Retinal pigment epithelial cell (primary cell): ENCODE results near the gene CCDC137.

Experiments used
- DNase-seq: peaks from one replicate; pipeline ENCODE4 v3.0.0-alpha.2; 2010; ENCODE audit warnings: low read depth
- H3K4me3 ChIP-seq: 2 replicates; pipeline ENCODE4 v1.5.1; 2011; ENCODE audit warnings: mild to moderate bottlenecking, low read length, control low read depth, moderate library complexity
- TF ChIP-seq, protein P1 (sequence below): conservative IDR thresholded peaks from 2 replicates; pipeline ENCODE4 v1.5.1; 2011; ENCODE audit warnings: low read depth, low read length, control low read depth, inconsistent platforms

CCDC137 gene

DNA sequence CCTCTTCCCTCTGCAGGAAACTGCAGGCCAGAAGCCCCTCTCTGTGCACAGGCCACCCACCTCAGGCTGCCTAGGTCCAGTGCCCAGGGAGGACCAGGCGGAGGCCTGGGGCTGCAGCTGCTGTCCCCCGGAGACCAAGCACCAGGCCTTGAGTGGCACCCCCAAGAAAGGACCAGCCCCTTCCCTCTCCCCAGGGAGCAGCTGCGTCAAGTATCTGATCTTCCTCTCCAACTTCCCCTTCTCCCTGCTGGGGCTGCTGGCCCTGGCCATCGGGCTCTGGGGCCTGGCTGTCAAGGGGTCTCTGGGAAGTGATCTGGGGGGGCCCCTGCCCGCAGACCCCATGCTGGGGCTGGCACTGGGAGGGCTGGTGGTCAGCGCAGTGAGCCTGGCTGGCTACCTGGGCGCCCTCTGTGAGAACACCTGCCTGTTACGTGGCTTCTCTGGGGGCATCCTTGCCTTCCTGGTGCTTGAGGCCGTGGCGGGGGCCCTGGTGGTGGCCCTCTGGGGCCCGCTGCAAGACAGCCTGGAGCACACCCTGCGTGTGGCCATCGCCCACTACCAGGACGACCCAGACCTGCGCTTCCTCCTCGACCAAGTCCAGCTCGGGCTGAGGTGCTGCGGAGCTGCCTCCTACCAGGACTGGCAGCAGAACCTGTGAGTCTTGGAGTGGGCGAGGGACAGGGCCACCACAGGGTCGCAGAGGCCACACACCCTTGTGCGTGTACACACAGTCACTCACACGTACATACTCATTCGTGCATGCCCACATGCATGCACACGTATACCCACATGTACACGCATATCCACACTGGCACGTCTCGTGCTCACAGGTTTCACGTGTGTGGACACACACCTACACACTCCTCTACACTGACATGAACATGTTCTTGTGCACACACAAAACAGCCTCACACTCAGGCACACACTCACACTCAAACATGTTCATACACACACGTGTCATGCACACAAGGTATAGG, 21.3 kb upstream of the CCDC137 start:
- TF ChIP-seq, protein P1, sequence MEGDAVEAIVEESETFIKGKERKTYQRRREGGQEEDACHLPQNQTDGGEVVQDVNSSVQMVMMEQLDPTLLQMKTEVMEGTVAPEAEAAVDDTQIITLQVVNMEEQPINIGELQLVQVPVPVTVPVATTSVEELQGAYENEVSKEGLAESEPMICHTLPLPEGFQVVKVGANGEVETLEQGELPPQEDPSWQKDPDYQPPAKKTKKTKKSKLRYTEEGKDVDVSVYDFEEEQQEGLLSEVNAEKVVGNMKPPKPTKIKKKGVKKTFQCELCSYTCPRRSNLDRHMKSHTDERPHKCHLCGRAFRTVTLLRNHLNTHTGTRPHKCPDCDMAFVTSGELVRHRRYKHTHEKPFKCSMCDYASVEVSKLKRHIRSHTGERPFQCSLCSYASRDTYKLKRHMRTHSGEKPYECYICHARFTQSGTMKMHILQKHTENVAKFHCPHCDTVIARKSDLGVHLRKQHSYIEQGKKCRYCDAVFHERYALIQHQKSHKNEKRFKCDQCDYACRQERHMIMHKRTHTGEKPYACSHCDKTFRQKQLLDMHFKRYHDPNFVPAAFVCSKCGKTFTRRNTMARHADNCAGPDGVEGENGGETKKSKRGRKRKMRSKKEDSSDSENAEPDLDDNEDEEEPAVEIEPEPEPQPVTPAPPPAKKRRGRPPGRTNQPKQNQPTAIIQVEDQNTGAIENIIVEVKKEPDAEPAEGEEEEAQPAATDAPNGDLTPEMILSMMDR: no peak
- no peak for DNase-seq
- peak overlapping the region; percentile 51 for H3K4me3 ChIP-seq

- no peak overlapping the region for H3K4me3 ChIP-seq
- TF ChIP-seq, protein P1: no peak
- DNase-seq: no peak
These were observed 19.5 kb upstream of the CCDC137 start for GRCh38 chr17:81646869-81647600.

DNA sequence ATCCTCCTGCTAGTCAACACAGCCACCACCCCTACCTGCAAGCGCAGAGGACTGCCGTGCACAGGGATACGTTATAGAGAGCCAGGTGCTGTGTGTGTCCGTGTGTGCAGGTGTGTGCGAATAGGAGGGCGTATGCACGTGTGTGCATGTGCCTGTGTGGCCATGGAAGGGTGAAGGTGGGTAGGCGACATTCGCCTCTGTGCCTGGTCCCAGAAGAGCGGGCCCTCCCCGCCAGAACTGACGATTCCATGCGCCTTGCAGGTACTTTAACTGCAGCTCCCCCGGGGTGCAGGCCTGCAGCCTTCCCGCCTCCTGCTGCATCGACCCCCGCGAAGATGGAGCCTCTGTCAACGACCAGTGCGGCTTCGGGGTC, 18.9 kb upstream of the CCDC137 start:
- H3K4me3 ChIP-seq: no peak overlapping the region
- TF ChIP-seq, protein P1: no peak
- DNase-seq: no peak

- DNase-seq: no peak
- H3K4me3 ChIP-seq: no peak overlapping the region
- TF ChIP-seq, protein P1: no peak
These were observed 18.4 kb upstream of the CCDC137 start for GRCh38 chr17:81648013-81648706.

- TF ChIP-seq, protein P1: no peak
- no peak overlapping the region for H3K4me3 ChIP-seq
- DNase-seq: no peak
These were observed 17.8 kb upstream of the CCDC137 start for GRCh38 chr17:81648707-81649085.

GRCh38 chr17:81650951-81651350, 15.6 kb upstream of the CCDC137 start:
- no peak for DNase-seq
- no peak overlapping the region for H3K4me3 ChIP-seq
- TF ChIP-seq, protein P1: no peak
